Endometrium (tissue), 2 donors: ENCODE measurements around the gene CDYL2.
"Not testable (repeated sequence)": the region's sequence is repeated elsewhere in the genome, so short reads cannot be mapped to it uniquely, and the experiment has no call there.

Source experiments
- FAIRE-seq: peaks from 2 replicates; lab custom pipeline; 2012; peaks lifted over from hg19 to GRCh38; lab: Jason Lieb, UNC
- donor health status: control.
- donor health status: control.

The CDYL2 gene

DNA sequence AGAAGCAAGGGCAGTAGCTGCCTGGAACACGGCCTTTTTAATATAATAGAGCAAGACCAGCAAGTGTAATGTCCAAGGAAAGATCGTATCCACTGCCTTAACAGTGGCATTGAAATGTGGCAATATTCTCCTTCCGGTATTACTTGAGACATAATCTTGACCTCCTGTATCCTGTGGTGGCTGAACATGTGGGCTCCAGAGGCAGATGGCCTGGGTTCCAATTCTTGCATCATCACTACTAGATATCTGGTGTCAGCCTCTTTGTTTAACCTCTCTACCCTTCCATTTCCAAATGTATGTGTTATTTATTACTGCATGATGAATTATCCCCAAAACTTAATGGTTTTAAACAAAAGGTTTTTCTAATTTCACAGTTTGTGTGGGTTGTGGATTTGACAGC, 3.5 kb upstream of the CDYL2 start:
- FAIRE-seq: no peak

DNA sequence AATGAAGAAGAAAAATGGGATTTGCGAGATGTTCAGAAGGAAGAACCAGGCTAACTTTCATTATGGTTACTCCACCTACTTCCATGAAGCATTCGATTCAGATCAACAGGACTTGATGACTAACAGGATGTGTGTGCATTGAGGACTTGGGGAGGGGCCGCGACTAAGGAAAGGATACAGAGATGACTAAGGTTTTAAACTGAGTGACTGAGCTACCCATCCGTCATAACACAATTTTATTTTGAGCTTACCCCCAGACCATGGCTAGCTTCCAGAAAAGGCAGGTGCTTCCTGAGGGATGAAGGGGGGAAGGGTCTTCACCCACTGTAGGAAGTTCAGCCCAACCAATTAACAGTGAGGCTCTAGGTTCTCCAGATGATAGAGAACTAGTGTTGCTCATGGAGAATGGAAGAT, 2.5 kb upstream of the CDYL2 start:
- FAIRE-seq: no peak

DNA sequence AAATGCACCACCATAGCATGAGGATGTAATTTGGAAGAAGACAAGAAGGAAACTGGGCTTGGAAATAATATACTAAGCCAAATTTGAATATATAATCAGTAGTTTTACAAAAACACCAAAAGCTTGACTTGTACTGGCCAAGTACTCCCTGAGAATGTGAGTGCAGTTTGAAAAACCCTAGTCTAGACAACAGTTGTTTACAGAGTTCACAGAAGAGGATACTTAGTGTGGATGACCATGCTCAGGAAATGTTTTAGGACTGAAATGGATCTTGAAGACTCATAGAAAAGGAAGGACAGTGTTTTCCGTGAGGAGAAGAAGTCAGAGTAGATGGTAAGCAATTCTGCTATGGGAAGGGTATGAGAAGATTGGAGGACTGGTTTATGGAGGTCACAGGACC, 1.9 kb upstream of the CDYL2 start:
- no peak for FAIRE-seq

DNA sequence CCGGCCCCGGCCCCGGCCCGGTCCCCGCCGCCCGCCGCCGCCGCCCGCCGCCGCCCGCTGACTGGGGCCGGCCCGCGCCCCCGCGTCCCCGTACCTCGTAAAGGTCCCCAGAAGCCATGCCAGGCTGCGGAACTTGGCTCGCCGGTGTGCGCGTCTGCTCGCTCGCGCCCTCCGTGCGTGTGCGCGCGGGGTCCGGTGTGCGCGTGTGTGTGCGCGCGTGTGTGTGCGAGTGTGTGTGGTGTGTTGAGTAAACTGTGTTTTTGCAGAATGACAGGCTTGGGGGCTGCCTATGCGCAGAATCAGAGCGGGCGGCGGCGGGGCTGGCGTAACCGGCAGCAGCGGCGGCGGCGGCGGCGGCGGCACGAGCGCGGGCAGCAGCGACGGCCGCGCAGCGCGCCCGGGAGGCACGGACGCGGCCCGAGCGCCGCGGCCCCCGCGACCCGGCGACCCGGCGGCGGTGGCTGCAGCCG, 307 bp downstream of the CDYL2 start:
- FAIRE-seq: no peak

DNA sequence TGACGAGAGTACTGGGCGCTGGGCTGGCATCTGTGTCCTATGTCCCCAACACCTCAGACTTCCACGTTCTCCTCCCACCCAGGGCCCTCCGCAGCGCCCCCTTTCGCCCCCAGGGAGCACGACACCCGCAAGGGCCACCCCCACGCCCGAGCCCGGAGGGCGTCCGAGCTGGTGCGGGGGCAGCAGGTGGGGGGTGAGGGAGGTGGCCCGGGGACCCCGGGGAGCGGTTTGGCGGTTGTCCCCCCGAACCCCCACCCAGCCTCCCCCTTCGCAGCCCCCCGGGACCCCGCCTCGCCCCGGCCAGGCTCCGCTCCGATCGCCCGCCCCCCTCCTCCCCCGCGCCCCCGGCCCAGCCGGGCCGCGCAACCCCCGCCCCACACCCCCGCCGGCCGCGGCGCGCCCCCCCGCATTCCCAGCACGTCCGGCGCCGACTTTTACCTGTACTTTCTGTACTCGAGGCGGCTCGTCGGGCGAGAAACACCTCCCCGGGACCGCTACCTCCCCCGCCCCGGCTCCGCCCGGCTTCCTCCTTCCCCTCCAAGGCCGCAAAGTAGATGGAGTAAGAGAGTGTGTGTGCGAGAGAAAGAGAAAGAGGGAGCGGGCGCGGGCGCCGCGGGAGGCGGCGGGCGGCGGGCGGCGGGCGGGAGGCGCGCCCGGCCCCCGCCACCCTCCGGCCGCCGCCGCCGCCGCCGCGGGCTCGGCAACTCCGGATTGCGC, 901 bp downstream of the CDYL2 start:
- no peak for FAIRE-seq

DNA sequence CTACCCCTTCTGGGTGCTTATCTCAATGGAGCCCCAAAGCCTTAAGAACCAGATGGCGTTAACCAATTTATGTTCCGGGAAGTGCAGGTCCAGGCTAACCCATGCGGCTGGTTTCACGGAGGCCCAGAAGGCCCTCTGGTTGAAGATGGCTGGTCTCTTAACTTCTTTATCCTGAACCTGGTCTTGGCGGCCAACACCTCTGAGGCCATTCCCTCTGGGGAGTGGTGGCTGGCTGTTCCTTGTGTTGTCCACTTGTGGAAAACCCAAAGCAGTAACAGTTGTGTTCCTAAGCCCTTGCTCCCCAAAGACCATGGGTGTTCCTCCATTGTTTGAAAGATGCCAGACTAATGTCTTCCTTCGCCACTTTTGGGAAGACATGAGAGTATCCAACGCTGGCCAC, 1.5 kb downstream of the CDYL2 start:
- no peak for FAIRE-seq

DNA sequence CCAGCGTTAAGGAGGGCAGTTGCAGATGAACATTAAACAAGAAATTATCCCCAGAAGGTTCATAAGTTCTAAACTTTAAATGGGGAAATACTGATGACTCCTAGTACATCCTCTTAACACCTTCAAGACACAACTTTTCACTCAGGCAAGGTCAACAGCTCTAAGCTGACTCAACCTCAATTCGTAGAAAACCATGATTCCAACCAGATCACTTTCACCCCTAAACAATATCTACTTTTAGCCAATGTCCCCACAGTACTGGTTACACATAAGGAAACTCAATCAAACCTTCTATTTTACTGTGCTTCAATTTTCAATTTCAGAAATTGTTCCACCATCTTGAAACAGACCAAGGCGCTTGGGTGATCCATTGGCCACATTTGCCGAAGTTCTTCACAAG, 2.3 kb downstream of the CDYL2 start:
- no peak for FAIRE-seq

DNA sequence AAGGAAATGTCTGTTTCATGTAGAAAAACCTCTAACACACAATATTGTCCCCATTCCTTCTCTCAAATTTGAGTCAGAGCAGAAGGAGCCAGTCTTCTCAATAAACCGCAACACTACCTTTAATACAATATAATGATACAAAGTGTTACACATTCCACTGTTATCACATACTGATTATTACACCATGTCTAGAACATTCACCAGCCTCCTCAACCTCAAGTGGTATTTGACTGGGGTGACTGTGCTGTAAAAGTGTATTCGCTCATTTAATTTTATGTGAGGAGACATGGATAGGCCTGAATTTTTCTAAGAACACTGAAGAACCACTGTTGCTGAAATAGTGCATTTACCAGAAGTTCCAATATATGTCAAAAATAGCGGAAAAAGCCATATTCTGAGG, 10.3 kb downstream of the CDYL2 start:
- FAIRE-seq: no peak

DNA sequence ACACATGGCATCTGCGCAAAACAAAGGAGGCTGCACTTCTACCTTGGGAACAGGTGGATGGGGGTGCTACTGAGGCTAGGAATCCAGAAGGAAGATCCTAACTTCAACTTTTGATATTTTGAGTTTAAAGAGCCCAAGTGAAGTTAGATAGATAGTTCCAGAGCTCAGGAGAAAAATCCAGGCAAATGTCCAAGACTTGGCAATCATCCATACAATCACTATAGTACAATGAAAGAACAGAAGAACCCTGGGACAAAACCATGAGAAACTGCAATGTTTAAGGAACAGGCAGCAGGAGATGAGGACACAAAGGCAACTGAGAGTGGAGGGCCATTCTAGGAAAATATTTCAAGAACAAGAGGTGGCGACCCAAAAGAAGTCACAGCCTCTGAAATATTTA, 12.4 kb downstream of the CDYL2 start:
- no peak for FAIRE-seq

DNA sequence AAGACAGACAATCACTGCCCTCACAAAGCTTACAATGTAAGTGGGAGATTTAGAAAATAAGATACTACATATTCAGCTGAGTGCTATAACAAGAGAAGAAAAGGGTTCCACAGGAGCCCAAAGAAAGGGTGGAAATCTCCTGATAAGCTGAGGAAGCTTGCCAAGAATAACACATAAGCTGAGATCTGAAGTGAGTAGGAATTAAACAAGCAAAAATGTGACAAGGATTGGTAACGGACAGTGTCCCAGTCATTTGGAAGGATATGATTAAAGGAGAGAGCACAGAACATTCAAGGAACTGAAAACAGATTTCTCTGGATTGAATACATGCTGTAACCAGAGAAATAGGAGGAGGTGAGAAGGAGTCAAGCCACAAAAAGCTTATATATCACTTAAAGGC, 13.0 kb downstream of the CDYL2 start:
- FAIRE-seq: no peak

DNA sequence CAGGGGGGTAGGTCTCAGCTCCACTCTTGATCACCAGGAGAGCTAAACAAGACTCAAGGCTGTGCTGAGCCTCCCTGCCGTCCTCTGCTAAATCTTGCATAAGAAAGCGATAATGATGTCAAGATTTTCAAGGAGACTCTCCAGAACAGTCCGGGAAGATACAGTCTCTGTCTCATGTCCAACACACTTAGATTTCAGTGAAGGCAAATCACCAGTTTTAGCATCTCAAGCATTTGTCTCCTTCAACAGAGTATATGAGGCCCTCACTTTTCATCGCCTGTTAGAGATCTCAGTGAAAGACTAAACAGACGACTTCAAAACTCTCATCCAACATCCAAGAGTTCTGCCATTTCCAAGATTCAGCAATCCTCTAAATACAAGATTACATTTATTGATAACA, 13.6 kb downstream of the CDYL2 start:
- FAIRE-seq: no peak

DNA sequence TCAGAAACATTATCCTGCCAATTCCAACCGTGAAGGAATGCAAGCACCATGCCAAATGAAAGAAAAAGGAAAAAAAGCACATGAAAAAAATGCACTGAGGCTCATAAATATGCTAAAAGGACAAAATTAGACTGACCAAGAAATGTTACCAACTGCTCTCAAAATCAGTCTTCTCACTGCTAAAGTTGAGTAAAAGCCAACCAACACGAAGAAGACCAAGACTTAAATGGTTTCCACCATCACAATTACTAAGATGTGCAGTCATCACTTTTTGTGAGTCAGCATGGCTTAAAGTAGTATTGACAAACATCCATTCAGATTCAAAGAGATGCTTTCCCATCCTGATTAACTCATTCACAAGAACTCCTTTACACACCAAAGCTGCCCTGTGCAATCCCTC, 16.4 kb downstream of the CDYL2 start:
- FAIRE-seq: no peak

DNA sequence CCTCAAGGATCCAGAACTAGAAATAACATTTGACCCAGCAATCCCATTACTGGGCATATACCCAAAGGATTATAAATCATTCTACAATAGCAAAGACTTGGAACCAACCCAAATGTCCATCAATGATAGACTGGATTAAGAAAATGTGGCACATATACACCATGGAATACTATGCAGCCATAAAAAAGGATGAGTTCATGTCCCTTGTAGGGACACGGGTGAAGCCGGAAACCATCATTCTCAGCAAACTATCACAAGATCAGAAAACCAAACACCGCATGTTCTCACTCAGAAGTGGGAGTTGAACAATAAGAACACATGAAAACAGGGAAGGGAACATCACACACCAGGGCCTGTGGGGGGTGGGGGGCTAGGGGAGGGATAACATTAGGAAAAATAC, 17.8 kb downstream of the CDYL2 start:
- FAIRE-seq: not testable (repeated sequence)

DNA sequence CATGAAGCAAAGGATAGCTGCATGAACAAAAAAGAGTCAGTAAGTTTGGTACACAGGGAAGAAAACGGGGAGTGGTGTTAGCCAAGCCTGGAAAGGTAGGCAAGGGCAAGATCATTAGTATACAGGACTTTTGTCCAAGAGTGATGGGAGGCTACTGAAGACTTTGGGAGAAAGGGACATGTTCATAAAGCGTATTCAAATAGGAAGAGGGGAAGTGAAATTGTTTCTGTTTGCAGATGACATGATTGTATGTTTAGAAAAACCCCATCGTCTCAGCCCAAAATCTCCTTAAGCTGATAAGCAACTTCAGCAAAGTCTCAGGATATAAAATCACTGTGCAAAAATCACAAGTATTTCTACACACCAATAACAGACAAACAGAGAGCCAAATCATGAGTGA, 19.4 kb downstream of the CDYL2 start:
- no peak for FAIRE-seq

DNA sequence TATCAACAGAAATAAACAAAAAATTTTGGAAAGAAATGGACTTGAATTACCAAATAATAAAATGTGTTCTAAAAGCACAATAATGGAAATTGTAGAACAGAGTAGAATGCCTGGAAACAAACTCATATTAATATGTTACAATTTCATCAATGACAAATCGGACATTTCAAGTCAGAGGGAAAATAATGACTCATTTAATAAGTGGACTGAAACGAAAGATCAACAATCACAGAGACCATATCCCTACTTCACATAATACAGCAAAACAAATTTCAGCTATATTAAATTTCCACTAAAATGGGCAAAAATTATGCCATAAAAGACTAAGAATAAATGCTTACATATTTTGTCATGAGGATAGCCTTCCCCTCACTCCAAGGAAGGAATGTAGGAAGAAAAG, 25.7 kb downstream of the CDYL2 start:
- FAIRE-seq: no peak

DNA sequence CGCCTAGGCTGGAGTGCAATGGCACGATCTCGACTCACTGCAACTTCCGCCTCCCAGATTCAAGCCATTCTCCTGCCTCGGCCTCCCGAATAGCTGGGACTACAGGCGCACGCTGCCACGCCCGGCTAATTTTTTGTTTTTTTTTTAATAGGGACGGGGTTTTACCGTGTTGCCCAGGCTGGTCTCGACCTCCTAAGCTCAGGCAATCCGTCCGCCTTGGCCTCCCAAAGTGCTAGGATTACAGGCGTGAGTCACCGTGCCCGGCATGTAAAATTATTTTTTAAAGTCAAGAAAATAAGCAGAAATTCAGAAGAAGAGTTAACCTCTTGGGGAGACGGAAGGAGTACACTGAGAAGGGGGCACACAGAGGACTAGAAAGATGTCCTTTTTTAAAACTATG, 27.5 kb downstream of the CDYL2 start:
- no peak for FAIRE-seq

DNA sequence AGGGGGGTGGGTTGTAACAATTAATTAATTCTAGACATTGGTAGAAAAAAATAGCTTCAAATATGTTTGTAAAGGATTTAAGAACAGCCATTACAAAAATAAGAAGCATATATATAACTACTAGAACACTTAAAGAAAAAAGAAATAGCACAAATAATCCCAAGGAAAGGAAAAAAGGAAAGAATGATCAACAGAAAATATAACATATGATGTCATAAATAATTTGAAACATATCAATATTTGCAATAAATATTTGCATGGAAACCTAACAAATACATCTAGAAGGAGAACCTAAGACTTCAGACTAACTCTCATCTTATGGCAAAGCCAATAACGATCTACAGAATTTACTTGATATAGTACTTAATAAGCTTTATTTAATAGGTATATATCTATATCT, 28.9 kb downstream of the CDYL2 start:
- FAIRE-seq: no peak

DNA sequence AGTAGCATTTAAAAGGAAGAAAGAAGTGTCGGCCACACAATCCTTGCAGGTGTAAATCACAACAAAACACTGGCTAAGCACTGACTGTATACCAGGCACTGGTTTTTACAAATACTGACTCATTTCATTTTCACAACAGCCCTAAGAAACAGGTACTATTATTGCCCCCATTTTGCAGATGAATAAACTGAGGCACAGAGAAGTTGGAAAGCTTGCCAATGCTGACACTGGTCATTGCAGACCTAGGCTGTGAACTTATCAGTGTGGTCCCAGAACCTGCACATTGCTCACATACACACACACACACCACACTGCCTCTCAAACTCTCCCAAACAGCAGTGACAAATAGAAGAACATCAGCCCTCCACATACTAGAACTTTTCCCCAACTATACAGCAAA, 37.6 kb downstream of the CDYL2 start:
- no peak for FAIRE-seq

DNA sequence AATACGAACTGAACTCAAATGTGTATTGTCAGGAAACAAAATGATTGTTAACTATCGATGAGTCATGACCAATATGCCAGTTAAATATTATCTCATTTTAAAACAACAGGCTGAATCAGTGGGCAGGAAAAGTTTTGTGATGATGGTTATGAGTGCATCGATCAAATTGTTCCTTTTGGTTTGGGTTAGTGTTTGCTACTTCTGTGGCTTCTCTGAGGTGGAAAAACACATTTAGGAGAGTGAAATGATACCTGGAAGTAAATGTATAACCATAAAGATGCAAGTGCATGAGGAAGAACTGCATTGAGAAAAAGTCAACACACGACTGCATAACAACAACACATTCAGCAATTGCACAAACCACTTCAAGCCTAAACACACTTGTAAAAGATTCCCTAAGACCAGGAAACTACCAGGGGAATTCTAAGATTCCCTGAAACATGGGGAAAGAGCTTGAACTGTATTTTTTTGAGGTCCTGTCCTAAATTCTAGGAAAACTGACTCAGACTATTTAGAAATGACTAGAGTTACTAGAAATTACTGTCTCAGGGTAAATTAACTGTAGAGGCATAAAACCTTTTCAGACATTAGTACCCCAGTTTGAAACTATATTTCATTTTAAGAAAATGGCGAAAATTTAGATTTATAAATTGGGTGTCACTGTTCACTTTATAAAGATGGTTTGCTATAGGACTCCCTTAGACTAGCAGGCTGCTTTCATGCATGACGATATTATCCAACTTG, 44.8 kb downstream of the CDYL2 start:
- FAIRE-seq: no peak

DNA sequence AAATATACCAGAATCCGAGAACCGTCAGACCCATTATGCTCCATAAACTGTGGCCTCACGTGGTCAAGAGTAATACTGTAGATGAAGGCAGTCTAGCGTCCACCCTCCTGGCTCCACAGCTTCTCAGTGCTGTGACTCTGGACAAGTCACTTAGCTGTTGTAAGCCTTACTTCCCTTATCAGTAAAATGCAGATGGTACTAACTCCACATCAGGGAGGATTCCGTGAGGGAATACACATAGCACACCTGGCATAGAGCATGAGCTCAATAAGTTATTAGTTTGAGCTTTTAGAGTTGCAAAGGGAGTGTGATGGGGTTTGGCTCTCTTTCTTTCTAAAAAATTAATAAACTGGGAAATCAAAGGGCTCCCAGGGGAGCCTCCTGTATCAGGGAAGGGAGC, 49.9 kb downstream of the CDYL2 start:
- FAIRE-seq: no peak

DNA sequence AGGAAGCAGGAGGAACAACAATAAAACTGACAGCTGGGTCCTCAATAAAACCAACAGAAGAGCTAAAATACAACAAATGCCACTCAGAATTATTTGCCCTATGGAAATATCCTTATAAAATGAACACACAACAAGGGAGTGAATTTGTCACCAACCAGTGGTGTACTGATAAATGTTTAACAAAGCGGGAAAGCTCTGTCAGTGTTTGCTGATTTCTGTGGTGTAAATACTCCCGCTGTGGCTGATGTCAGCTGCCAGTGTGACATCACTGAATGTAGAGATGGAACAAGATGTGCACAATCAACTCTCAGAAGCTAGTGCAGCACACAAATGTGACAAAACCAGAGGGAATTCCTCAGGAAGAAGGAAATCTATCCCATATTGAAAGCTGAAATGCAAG, 51.9 kb downstream of the CDYL2 start:
- no peak for FAIRE-seq

DNA sequence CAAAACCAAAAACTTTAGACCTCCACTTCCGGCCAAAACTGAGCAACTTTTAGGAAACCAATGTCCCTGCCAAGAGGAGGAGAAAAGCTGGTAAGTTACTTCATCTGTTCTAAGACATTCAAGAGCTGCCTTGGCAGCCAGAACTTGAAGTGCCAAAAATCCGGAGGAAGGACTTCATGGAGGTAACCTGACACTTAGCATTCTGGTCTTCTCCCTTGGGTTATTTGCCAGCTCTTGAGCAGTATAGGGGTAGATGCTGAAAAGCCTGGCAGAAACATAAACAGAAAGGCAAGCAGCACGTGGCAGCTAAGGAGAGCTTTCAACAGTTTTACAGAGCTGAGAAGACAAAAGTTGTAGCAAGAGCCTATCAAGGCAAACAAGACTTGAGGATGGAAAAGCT, 53.2 kb downstream of the CDYL2 start:
- no peak for FAIRE-seq

DNA sequence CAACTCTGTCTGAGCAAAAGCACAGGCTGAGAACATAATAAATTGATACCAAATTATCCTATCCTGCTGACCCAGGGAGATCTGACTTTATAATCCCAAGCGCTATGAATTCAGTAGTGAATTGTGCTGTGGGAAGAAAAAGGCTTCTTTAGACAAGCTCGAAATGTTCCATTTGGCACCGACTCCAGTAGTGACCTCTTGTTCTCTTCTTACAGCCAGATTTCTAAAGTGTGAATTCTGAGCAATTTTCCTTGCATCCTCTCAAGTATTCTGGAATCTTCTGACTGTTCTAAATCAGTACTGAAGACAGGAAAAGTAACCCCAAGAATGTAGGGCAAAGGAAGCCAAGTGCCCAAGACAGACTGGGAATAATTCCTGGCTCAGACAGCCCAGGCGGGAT, 58.2 kb downstream of the CDYL2 start:
- FAIRE-seq: no peak

DNA sequence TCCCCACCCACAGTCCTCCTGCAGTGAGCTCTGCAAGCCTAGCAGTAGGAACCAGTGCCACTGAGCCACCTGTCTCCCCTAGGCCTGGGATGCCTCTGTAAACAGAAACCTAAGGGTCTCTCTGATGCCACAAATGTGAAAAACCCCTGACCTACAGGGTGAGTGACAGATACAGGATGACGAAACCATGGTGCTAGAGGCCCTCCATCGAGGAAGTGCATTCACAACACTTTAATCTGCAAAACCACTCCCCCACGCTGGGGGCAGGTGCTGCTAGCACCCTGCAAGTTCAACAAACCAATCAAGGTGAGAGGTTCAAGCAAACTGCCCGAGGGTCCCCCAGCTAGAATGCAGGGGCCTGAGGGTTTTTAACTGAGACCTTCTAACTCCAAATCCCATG, 59.5 kb downstream of the CDYL2 start:
- no peak for FAIRE-seq
